Choroid plexus epithelial cell (primary cell): ENCODE results near the gene NALCN.

ENCODE experiments used
- DNase-seq: peaks from one replicate; pipeline ENCODE4 v3.0.0-alpha.2; 2010; ENCODE audit warnings: low read depth
- H3K4me3 ChIP-seq: 2 replicates; pipeline ENCODE4 v1.5.1; 2011; ENCODE audit warnings: low read depth, mild to moderate bottlenecking, control low read depth, low read length, moderate library complexity
- TF ChIP-seq, protein P1 (sequence below): conservative IDR thresholded peaks from 2 replicates; pipeline ENCODE4 v1.5.1; 2011; ENCODE audit warnings: low read depth, mild to moderate bottlenecking, control low read depth, inconsistent platforms, low read length, moderate library complexity

The NALCN gene

DNA sequence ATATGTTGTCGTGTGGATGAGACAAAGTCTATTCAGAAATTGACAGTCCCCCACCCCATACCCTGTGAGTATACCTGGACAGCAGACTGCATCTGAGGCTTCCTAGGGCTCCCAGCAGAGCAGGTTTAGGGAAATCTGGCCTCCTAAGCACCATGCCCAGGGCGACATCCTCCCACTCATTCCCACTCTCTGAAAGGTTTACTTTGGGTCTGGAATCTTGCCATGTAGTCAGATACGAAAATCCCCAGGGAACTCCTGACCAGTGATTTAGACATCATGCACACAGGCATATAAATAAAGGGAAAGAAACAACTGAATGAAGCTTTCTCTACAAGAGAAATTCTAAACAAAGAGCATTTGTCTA, 717 bp upstream of the NALCN start:
- peak; percentile 69 for DNase-seq
- TF ChIP-seq, protein P1, sequence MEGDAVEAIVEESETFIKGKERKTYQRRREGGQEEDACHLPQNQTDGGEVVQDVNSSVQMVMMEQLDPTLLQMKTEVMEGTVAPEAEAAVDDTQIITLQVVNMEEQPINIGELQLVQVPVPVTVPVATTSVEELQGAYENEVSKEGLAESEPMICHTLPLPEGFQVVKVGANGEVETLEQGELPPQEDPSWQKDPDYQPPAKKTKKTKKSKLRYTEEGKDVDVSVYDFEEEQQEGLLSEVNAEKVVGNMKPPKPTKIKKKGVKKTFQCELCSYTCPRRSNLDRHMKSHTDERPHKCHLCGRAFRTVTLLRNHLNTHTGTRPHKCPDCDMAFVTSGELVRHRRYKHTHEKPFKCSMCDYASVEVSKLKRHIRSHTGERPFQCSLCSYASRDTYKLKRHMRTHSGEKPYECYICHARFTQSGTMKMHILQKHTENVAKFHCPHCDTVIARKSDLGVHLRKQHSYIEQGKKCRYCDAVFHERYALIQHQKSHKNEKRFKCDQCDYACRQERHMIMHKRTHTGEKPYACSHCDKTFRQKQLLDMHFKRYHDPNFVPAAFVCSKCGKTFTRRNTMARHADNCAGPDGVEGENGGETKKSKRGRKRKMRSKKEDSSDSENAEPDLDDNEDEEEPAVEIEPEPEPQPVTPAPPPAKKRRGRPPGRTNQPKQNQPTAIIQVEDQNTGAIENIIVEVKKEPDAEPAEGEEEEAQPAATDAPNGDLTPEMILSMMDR: no peak
- H3K4me3 ChIP-seq: peak overlapping the region; percentile 67

DNA sequence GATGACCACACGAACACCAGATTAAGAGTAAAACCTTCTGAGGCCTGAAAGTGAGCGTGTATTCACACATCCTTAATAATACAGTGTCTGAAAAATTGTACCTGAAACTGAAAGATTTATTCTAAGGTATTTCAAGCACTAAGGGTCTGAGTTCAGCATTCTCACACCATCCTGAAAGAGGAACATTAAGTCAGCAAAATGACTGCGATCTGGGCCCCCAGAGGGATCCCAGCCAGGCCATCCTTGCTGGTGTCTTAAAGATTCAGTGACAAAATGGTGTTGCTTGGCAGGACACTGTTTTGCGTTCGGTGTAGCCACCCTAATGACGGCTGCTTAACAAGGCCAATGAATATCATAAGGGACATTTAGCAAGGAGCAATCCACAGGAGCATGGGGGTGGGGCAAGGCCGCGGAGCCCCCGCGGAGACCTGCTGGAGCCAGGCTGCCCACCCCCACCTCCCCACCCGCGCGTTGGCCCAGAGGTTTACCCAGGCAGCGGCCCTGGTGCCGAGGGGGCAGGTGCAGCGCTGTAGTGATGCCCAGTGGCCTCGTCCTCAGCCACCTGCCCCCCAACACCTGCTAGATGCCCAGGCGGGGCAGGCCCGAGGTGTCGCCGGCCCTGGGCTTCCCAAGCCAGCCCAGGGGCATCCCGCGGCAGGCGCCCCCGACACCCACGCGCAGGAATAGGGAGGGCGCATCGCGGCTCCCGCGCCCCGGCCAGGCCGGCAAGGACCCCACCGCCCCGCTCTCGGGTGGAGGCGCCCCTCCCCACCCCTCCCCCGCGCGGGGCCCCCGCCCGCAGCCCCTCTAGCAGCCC, 742 bp downstream of the NALCN start:
- TF ChIP-seq, protein P1: no peak
- no peak for DNase-seq
- peak overlapping the region; percentile 67 for H3K4me3 ChIP-seq

DNA sequence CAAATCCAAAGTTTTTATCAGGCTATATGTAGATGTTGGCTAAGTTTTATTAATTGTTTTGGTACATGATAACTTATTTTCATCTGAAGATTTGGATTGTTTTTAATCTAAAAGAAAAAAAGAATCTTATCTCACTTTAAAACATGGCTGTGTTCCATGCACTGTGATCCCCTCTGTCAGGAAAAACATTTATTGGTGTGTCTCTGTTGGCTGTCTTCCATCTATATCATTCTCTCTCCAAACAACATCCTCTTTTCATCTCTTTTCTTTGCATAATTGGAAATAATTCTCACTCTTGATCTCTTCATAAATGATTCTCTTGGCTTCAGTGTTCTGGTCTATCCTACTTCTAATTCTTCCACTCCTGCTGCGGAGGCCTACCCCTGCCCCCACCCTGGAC, 4.2 kb downstream of the NALCN start:
- H3K4me3 ChIP-seq: no peak overlapping the region
- DNase-seq: no peak
- TF ChIP-seq, protein P1: no peak

DNA sequence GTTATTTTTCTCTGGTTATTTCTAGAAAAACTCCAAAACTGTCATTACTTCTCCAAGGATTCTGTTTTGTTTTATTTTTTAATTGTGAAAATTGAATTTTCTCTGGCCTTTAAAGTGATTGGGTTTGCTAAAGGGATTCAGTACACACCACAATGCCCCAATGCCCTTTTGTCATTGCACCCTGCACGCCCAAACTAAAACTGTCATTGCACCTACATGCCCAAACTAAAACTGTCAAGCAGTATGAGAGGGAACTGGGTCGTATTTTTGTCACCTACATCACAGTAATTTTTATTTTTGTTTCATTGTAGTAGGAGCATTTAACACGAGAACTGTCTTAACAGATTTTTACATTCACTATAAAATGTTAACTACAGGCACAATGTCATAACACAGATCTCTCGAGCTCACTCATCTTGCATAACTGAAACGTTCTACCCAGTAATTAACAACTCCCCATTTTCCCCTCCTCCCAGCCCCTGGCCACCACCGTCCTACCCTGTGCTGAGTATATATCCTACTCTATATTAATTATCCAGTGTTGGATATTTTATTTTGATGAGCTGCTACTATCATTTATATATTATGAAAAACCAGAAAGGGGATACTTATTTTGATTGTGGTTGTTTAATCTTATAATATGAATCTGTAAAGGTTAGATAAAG, 7.2 kb downstream of the NALCN start:
- TF ChIP-seq, protein P1: no peak
- H3K4me3 ChIP-seq: no peak overlapping the region
- DNase-seq: no peak

DNA sequence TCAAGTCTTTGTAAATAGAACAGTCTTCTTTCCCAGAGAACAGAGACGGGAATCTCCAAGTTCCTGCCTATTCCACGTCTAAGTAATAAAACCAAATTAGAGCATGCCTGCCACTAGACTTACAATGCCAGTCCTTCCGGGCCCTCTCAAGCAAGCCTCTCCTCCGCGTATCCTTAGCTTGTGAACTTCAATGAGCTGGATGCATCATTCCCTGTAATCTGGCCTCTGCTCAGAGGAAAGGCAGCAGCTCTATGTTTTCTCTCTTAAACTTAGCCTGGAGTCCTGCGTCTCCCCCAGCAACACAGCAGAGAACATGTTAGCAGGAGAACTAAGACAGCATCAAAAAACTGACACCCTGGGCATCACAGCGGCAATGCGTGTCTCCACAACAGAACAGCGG, 8.2 kb downstream of the NALCN start:
- no peak overlapping the region for H3K4me3 ChIP-seq
- TF ChIP-seq, protein P1: no peak
- no peak for DNase-seq

DNA sequence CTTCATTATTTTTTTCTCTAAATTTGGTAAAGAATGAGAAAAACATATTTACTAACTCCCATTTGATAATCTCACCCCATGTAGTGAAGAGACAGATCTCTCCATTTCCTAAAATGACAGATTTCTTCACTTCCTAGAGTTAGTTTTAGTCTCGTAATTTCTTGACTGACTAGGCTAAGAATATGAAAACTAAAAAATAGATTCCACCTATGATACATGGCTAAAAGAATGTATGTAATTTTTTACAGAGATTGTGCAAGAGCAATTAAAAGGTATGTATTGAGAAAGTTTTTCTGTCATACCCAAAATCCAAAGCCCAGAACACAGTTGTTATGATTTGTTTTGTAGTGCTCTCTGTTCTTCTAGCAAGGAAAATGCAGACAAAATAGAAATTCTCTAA, 9.5 kb downstream of the NALCN start:
- H3K4me3 ChIP-seq: no peak overlapping the region
- DNase-seq: no peak
- TF ChIP-seq, protein P1: no peak
